Measurements from ENCODE around the gene HOXA7. TPM values are rescaled to one million over a fixed set of nuclear protein-coding genes. Genes with fewer than 3 reads are reported as not detected.

The HOXA7 gene
- total and polyA plus RNA-seq, 2 experiments from 2014 or later: 0.24 TPM; not detected in 1

DNA sequence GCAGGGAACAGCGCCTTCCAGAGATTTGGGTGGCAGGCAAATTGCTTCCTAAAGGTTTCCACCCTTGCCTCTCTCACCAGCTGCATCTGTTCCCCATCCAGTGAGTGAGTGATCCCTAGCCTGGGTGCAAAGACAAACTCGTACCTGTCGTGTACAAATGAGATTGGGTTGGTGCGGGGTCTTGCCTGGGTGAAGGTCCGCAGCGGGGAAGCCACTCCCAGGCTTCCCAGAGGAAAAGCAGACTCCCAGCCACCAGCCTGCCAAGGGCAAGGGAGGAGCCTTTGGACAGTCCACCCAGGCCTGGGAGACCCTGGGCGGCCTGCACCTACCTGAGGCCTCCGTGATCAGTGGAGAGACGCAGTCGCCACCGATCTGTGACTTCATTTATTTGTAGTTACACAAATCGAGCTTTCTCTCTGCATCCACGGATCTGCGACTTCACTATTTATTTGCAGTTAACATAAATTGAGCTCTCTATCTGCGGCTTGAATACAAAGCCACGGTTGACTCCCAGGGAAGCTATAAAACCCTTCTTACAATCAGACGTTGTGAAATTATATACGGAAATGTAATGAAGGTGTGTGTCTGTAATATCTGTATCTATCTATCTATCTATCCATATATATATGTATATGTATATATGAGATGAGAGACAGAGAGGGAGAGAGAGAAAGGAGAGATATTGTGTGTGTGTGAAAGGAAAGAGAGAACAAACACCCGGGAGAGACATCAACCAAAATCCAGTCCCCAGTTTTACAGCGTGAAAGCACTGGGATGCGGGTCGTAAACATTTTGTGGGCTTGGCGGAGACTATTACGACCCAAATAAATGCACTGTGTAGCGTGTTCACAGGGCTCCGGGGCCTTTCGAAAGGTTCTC is 3.0 kb upstream of the HOXA7 start:
- peaks cover 100% of the 10 kb centered on the region for H3K27me3 ChIP-seq (ENCODE audit: insufficient read depth)
- Mint-ChIP-seq H3K27me3 (ENCODE audit: insufficient read depth, low read depth, poor library complexity) (peaks cover 99% of the 10 kb centered on the region), H3K36me3 (ENCODE audit: low read depth) (no peaks in the 10 kb centered on the region; the same call in 2 of the 3 replicates), H3K4me3 (peak overlapping the region; percentile 25; the same call in 1 of the 3 replicates), H3K27ac (no peak overlapping the region), H3K9me3 (peaks cover 12% of the 10 kb centered on the region; the same call in 2 of the 3 replicates), H3K4me1 (peaks cover 15% of the 10 kb centered on the region)
- H3F3A ChIP-seq (replicated peaks; ENCODE audit: low read depth): peaks cover 17% of the 10 kb centered on the region
- TF ChIP-seq STAT1 (IDR thresholded peaks at IDR 0.05; ENCODE audit: unreplicated experiment) (no peak), JUNB (IDR thresholded peaks at IDR 0.05; ENCODE audit: unreplicated experiment) (no peak), EZH2phosphoT487 (IDR thresholded peaks at IDR 0.05; ENCODE audit: unreplicated experiment) (peak; percentile 5), EZH2 (IDR thresholded peaks at IDR 0.05; ENCODE audit: low read depth, unreplicated experiment) (peak; percentile 97), NANOG (IDR thresholded peaks at IDR 0.05; ENCODE audit: borderline replicate concordance) (no peak), POLR2AphosphoS5 (IDR thresholded peaks at IDR 0.05; ENCODE audit: low read depth) (no peak), CREB1 (CRISPR knock-in tag; IDR thresholded peaks at IDR 0.05; ENCODE audit: low read depth) (no peak), ZNF114 (CRISPR knock-in tag; IDR thresholded peaks at IDR 0.05) (no peak), ZNF331 (CRISPR knock-in tag; IDR thresholded peaks at IDR 0.05; ENCODE audit: low read depth) (no peak)
- TF ChIP-seq, protein P1, sequence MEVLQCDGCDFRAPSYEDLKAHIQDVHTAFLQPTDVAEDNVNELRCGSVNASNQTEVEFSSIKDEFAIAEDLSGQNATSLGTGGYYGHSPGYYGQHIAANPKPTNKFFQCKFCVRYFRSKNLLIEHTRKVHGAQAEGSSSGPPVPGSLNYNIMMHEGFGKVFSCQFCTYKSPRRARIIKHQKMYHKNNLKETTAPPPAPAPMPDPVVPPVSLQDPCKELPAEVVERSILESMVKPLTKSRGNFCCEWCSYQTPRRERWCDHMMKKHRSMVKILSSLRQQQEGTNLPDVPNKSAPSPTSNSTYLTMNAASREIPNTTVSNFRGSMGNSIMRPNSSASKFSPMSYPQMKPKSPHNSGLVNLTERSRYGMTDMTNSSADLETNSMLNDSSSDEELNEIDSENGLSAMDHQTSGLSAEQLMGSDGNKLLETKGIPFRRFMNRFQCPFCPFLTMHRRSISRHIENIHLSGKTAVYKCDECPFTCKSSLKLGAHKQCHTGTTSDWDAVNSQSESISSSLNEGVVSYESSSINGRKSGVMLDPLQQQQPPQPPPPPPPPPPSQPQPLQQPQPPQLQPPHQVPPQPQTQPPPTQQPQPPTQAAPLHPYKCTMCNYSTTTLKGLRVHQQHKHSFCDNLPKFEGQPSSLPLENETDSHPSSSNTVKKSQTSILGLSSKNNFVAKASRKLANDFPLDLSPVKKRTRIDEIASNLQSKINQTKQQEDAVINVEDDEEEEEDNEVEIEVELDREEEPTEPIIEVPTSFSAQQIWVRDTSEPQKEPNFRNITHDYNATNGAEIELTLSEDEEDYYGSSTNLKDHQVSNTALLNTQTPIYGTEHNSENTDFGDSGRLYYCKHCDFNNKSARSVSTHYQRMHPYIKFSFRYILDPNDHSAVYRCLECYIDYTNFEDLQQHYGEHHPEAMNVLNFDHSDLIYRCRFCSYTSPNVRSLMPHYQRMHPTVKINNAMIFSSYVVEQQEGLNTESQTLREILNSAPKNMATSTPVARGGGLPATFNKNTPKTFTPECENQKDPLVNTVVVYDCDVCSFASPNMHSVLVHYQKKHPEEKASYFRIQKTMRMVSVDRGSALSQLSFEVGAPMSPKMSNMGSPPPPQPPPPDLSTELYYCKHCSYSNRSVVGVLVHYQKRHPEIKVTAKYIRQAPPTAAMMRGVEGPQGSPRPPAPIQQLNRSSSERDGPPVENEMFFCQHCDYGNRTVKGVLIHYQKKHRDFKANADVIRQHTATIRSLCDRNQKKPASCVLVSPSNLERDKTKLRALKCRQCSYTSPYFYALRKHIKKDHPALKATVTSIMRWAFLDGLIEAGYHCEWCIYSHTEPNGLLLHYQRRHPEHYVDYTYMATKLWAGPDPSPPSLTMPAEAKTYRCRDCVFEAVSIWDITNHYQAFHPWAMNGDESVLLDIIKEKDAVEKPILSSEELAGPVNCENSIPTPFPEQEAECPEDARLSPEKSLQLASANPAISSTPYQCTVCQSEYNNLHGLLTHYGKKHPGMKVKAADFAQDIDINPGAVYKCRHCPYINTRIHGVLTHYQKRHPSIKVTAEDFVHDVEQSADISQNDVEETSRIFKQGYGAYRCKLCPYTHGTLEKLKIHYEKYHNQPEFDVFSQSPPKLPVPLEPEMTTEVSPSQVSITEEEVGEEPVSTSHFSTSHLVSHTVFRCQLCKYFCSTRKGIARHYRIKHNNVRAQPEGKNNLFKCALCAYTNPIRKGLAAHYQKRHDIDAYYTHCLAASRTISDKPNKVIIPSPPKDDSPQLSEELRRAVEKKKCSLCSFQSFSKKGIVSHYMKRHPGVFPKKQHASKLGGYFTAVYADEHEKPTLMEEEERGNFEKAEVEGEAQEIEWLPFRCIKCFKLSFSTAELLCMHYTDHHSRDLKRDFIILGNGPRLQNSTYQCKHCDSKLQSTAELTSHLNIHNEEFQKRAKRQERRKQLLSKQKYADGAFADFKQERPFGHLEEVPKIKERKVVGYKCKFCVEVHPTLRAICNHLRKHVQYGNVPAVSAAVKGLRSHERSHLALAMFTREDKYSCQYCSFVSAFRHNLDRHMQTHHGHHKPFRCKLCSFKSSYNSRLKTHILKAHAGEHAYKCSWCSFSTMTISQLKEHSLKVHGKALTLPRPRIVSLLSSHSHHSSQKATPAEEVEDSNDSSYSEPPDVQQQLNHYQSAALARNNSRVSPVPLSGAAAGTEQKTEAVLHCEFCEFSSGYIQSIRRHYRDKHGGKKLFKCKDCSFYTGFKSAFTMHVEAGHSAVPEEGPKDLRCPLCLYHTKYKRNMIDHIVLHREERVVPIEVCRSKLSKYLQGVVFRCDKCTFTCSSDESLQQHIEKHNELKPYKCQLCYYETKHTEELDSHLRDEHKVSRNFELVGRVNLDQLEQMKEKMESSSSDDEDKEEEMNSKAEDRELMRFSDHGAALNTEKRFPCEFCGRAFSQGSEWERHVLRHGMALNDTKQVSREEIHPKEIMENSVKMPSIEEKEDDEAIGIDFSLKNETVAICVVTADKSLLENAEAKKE (CRISPR knock-in tag; IDR thresholded peaks at IDR 0.05): no peak
- TF ChIP-seq, protein P2, sequence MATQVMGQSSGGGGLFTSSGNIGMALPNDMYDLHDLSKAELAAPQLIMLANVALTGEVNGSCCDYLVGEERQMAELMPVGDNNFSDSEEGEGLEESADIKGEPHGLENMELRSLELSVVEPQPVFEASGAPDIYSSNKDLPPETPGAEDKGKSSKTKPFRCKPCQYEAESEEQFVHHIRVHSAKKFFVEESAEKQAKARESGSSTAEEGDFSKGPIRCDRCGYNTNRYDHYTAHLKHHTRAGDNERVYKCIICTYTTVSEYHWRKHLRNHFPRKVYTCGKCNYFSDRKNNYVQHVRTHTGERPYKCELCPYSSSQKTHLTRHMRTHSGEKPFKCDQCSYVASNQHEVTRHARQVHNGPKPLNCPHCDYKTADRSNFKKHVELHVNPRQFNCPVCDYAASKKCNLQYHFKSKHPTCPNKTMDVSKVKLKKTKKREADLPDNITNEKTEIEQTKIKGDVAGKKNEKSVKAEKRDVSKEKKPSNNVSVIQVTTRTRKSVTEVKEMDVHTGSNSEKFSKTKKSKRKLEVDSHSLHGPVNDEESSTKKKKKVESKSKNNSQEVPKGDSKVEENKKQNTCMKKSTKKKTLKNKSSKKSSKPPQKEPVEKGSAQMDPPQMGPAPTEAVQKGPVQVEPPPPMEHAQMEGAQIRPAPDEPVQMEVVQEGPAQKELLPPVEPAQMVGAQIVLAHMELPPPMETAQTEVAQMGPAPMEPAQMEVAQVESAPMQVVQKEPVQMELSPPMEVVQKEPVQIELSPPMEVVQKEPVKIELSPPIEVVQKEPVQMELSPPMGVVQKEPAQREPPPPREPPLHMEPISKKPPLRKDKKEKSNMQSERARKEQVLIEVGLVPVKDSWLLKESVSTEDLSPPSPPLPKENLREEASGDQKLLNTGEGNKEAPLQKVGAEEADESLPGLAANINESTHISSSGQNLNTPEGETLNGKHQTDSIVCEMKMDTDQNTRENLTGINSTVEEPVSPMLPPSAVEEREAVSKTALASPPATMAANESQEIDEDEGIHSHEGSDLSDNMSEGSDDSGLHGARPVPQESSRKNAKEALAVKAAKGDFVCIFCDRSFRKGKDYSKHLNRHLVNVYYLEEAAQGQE (IDR thresholded peaks at IDR 0.05; ENCODE audit: unreplicated experiment): no peak
- TF ChIP-seq, protein P3, sequence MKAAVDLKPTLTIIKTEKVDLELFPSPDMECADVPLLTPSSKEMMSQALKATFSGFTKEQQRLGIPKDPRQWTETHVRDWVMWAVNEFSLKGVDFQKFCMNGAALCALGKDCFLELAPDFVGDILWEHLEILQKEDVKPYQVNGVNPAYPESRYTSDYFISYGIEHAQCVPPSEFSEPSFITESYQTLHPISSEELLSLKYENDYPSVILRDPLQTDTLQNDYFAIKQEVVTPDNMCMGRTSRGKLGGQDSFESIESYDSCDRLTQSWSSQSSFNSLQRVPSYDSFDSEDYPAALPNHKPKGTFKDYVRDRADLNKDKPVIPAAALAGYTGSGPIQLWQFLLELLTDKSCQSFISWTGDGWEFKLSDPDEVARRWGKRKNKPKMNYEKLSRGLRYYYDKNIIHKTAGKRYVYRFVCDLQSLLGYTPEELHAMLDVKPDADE (IDR thresholded peaks at IDR 0.05): no peak
- TF ChIP-seq, protein P4, sequence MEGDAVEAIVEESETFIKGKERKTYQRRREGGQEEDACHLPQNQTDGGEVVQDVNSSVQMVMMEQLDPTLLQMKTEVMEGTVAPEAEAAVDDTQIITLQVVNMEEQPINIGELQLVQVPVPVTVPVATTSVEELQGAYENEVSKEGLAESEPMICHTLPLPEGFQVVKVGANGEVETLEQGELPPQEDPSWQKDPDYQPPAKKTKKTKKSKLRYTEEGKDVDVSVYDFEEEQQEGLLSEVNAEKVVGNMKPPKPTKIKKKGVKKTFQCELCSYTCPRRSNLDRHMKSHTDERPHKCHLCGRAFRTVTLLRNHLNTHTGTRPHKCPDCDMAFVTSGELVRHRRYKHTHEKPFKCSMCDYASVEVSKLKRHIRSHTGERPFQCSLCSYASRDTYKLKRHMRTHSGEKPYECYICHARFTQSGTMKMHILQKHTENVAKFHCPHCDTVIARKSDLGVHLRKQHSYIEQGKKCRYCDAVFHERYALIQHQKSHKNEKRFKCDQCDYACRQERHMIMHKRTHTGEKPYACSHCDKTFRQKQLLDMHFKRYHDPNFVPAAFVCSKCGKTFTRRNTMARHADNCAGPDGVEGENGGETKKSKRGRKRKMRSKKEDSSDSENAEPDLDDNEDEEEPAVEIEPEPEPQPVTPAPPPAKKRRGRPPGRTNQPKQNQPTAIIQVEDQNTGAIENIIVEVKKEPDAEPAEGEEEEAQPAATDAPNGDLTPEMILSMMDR (conservative IDR thresholded peaks at IDR 0.05; ENCODE audit: low read depth in 2 of 2): no peak
- H3K9me2 ChIP-seq (ENCODE audit: insufficient read depth): no peaks in the 10 kb centered on the region
- no peak overlapping the region for H3K27ac ChIP-seq (ENCODE audit: low read depth)
- H3K4me1 ChIP-seq (ENCODE audit: insufficient read depth): peaks cover 4% of the 10 kb centered on the region; the same call in 1 of the 2 replicates
- peaks cover 46% of the 10 kb centered on the region for H4K20me1 ChIP-seq (replicated peaks; ENCODE audit: insufficient read depth)
- H3K79me2 ChIP-seq (replicated peaks; ENCODE audit: insufficient read depth): no peaks in the 10 kb centered on the region
- H3K4me2 ChIP-seq: no peak overlapping the region
- DNase-seq (ENCODE audit: low spot score) (no peak), ATAC-seq (no peak)
- H3K4me3 ChIP-seq: no peak overlapping the region
- no peak overlapping the region for H2AFZ ChIP-seq
- H3K36me3 ChIP-seq (ENCODE audit: insufficient read depth): no peaks in the 10 kb centered on the region; the same call in 1 of the 2 replicates

Data from GM23338 (cell line).